Upper lobe of left lung (tissue), 6 donors: ENCODE data around the gene MUC5AC. TPM values are rescaled to one million over a fixed set of nuclear protein-coding genes. Genes with fewer than 3 reads are reported as not detected.
A peak's percentile ranks its signal among the peaks of the same experiment; 100 is the strongest.
"Not testable (repeated sequence)": the region's sequence is repeated elsewhere in the genome, so short reads cannot be mapped to it uniquely, and the experiment has no call there.

ENCODE experiments used
- ATAC-seq, 2 donors: fragments of 200-7000 bp; cut with Tn5 transposase; one replicate each; pipeline ENCODE4 v1.9.1; 2022; ENCODE audit warnings: mild to moderate bottlenecking in 2 of 2, moderate library complexity in 2 of 2; ENCODE audit not compliant: low FRiP score in 2 of 2
- DNase-seq, 2 donors: peaks; one replicate each; pipeline ENCODE4 v3.0.0-alpha.2; 2019 to 2020
- H3K27ac ChIP-seq, 4 donors: fragments of 200-600 bp; sonication (generic); one replicate each; pipeline ENCODE4 v1.5.1; 2016 to 2019
- H3K27me3 ChIP-seq, 4 donors: fragments of 200-600 bp; sonication (generic); one replicate each; pipeline ENCODE4 v1.5.1; 2017 to 2019
- H3K36me3 ChIP-seq, 4 donors: fragments of 200-600 bp; sonication (generic); one replicate each; pipeline ENCODE4 v1.5.1; 2016 to 2019
- H3K4me1 ChIP-seq, 4 donors: fragments of 200-600 bp; sonication (generic); one replicate each; pipeline ENCODE4 v1.5.1; 2018 to 2019
- H3K4me3 ChIP-seq, 4 donors: fragments of 200-600 bp; sonication (generic); one replicate each; pipeline ENCODE4 v1.5.1; 2017 to 2019; ENCODE audit warnings: mild to moderate bottlenecking in 2 of 4, moderate library complexity in 1 of 4
- H3K9me3 ChIP-seq, 4 donors: fragments of 200-600 bp; sonication (generic); one replicate each; pipeline ENCODE4 v1.5.1; 2018 to 2019
- EP300 ChIP-seq, 4 donors: sonication (generic); formaldehyde crosslinking; IDR thresholded peaks; one replicate each; pipeline ENCODE4 v1.5.1; 2017; ENCODE audit warnings: antibody characterized with exemption in 4 of 4, control low read depth in 2 of 4
- POLR2A ChIP-seq, 4 donors: fragments of 450-650 bp; IDR thresholded peaks; one replicate each; pipeline ENCODE4 v1.5.1; 2016 to 2017; ENCODE audit warnings: antibody characterized with exemption in 4 of 4, mild to moderate bottlenecking in 2 of 4
- POLR2AphosphoS5 ChIP-seq, 2 donors: sonication (generic); formaldehyde crosslinking; IDR thresholded peaks; one replicate each; pipeline ENCODE4 v1.5.1; 2017; ENCODE audit warnings: antibody characterized with exemption in 2 of 2
- WGBS, 2 donors: methylation state at CpG; one replicate each; pipeline ENCODE4 v1.1.5; 2017 to 2018; 5-methylcytosine and 5-hydroxymethylcytosine counted together
- total RNA-seq, 6 donors: library from RNA; depleted of rRNA in 4 of 6; stranded (reverse); fragments of >200 nt in 4 of 6; gene quantifications; one replicate each; pipeline versions ENCODE4 v1.1.0 to v1.2.1, GENCODE V29; 2016 to 2021
- TF ChIP-seq, protein P1 (sequence below), 6 experiments: fragments of 450-650 bp in 4 of 6; fragments of 200-600 bp in 2 of 6; sonication (generic) in 2 of 6; IDR thresholded peaks; one replicate each; pipeline ENCODE4 v1.5.1; 2016 to 2019; ENCODE audit warnings: antibody characterized with exemption in 6 of 6
- donor health status: DM: no; HTN: no; CAD: no; lungs with moderate emphysema.
- donor health status: DM: no; HTN: yes; CAD: no; lungs with severe emphysema.

The MUC5AC gene
- total RNA-seq, 6 donors from 2014 or later: under 0.01 to 7.3 (median 0.78) TPM; not detected in 1

DNA sequence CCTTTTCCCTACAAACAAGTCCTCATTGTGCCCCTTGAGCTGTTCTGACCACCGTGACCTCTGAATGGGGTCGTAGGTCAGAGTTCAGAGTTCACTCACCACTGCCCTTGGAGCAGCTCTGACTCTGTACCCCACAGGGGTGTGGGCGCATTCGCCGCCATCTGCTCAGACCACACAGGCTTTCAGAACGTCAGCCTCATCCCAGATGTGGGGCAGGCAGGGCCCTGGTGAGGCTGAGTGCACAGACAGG lies 50.3 kb downstream of the MUC5AC start:
- 79 to 89% methylated on average over 5 to 6 of the region's 6 CpGs for WGBS, 2 donors

DNA sequence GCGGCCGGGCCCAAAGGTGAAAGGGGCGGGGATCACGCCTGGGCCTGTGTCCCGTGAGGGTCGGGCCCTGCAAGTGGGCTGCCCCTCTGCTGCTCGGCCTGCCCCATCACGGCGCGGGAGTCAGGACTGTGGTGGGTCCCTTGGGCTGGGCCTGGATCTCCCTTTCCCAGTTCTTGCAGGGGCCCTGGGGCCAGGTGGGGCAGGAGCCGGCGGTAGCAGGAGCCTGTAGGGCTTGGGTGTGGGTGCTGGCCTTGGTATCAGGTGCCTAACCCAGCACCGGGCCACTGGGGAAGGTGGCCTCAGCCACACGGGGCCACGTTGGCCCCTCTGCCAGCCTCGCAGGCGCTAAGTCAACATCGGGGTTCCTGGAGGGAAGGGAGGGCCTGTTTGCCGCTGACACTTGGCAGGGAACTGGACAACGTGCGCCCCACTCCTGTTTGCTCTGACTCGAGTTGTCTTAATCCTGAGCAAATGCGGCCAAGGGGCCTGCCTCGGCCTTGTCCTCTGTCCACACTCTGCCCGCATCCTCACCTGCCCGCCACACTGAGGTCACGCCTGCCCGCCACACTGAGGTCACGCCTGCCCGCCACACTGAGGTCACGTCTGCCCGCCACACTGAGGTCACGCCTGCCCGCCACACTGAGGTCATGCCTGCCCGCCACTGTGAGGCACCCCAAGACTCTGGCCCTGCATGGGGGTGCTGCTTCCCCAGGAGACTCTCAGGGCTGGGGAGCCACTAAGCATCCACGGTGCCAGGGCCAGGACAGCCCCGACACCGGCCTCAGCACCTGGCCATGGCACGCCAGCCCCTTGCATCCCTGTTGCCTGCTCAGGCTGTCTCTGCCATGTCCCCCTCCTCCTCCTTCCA lies 50.9 kb downstream of the MUC5AC start:
- H3K27me3 ChIP-seq: no peaks in the 10 kb centered on the region
- no peaks in the 10 kb centered on the region for H3K4me1 ChIP-seq
- no peak overlapping the region for H3K4me3 ChIP-seq
- WGBS, 2 donors: 89 to 96% methylated on average over 19 to 39 of the region's 39 CpGs
- no peak for ATAC-seq
- H3K27ac ChIP-seq: no peak overlapping the region
- TF ChIP-seq POLR2A (IDR thresholded peaks at IDR 0.05) (no peak), POLR2AphosphoS5 (IDR thresholded peaks at IDR 0.05) (no peak), EP300 (IDR thresholded peaks at IDR 0.05) (no peak)
- TF ChIP-seq, protein P1, sequence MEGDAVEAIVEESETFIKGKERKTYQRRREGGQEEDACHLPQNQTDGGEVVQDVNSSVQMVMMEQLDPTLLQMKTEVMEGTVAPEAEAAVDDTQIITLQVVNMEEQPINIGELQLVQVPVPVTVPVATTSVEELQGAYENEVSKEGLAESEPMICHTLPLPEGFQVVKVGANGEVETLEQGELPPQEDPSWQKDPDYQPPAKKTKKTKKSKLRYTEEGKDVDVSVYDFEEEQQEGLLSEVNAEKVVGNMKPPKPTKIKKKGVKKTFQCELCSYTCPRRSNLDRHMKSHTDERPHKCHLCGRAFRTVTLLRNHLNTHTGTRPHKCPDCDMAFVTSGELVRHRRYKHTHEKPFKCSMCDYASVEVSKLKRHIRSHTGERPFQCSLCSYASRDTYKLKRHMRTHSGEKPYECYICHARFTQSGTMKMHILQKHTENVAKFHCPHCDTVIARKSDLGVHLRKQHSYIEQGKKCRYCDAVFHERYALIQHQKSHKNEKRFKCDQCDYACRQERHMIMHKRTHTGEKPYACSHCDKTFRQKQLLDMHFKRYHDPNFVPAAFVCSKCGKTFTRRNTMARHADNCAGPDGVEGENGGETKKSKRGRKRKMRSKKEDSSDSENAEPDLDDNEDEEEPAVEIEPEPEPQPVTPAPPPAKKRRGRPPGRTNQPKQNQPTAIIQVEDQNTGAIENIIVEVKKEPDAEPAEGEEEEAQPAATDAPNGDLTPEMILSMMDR (IDR thresholded peaks at IDR 0.05): no peak
- no peaks in the 10 kb centered on the region for H3K36me3 ChIP-seq
- peak in 1 of 2 donors; percentile 75 for DNase-seq
- H3K9me3 ChIP-seq: peaks cover 9 to 18% (median 13%) of the 10 kb centered on the region in 4 donors

More for the DNA sequence above, 50.3 kb downstream of the MUC5AC start:
- H3K9me3 ChIP-seq: peaks cover 9 to 18% (median 12%) of the 10 kb centered on the region in 4 donors
- no peak for ATAC-seq
- H3K27ac ChIP-seq: no peak overlapping the region
- H3K4me3 ChIP-seq: no peak overlapping the region
- DNase-seq: no peak
- H3K36me3 ChIP-seq: no peaks in the 10 kb centered on the region
- no peak for TF ChIP-seq EP300 (IDR thresholded peaks at IDR 0.05)
- TF ChIP-seq POLR2A (IDR thresholded peaks at IDR 0.05): no peak
- TF ChIP-seq, protein P1 (IDR thresholded peaks at IDR 0.05): no peak
- no peak for TF ChIP-seq POLR2AphosphoS5 (IDR thresholded peaks at IDR 0.05)
- H3K4me1 ChIP-seq: peaks cover 0 to 3% (median 1%) of the 10 kb centered on the region in 4 donors
- no peaks in the 10 kb centered on the region for H3K27me3 ChIP-seq

DNA sequence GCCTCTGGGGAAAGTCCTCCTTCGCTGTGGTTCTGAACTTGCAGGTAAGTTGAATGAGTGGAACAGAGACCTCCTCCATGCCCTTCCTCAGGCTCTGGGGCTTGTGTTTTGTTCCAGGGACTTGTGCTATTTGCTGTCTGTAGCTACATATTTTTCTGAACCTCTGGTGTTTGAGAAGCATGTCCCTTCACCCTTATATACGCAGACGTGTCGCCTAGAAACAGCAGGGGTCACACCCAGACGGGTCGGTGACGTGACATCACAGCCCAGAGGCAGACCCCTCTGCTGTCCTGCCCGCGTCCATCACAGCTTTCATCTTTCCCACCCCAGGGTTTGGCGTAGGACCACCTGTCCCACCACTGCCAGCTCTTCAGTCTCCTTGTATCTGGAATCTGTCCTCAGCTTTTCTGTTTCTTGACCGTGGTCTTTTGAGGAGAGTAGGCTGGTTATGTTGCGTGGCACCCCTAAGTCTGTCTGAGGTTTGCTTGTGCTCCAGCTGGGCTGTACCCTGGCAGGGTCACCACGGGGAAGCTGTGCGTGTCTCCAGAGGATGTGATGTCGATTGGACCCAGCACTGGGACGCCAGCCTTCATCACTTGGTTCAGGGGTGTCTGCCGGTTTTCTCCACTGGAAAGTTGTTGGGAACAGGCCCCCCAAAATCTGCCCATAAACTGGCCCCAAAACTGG lies 51.8 kb downstream of the MUC5AC start:
- H3K9me3 ChIP-seq: peaks cover 9 to 18% (median 13%) of the 10 kb centered on the region in 4 donors
- 93 to 94% methylated on average over 17 of the region's 17 CpGs for WGBS, 2 donors
- no peak for DNase-seq

DNA sequence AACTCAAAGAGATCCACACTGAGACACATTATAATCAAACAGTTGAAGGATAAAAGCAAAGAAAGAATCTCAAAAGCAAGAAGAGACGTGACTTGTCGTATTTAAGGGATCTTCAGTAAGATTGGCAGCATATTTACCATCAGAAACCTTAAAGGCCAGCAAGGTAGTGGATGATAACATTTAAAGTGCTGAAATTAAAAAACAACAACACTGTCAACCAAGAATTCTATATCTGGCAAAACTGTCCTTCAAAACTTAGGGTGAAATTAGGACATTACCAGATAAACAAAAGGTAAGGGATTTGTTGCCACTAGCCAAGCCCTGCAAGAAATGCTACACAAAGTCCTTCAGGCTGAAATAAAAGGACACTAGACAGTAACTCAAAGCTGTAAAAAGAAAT lies 54.1 kb downstream of the MUC5AC start:
- Histone ChIP-seq H3K4me1 (no peaks in the 10 kb centered on the region), H3K4me3 (no peak overlapping the region), H3K9me3 (peaks cover 9 to 18% (median 13%) of the 10 kb centered on the region in 4 donors), H3K27ac (no peak overlapping the region), H3K27me3 (no peaks in the 10 kb centered on the region), H3K36me3 (no peaks in the 10 kb centered on the region)
- 86 to 93% methylated on average over 2 of the region's 2 CpGs for WGBS, 2 donors
- DNase-seq (no peak), ATAC-seq (no peak)
- TF ChIP-seq POLR2A (IDR thresholded peaks at IDR 0.05) (no peak), POLR2AphosphoS5 (IDR thresholded peaks at IDR 0.05) (no peak), EP300 (IDR thresholded peaks at IDR 0.05) (no peak)
- TF ChIP-seq, protein P1 (IDR thresholded peaks at IDR 0.05): no peak

More for the DNA sequence above, 51.8 kb downstream of the MUC5AC start:
- no peaks in the 10 kb centered on the region for H3K27me3 ChIP-seq
- H3K27ac ChIP-seq: no peak overlapping the region
- ATAC-seq: no peak
- H3K4me3 ChIP-seq: no peak overlapping the region
- TF ChIP-seq EP300 (IDR thresholded peaks at IDR 0.05) (no peak), POLR2AphosphoS5 (IDR thresholded peaks at IDR 0.05) (no peak), POLR2A (IDR thresholded peaks at IDR 0.05) (no peak)
- TF ChIP-seq, protein P1 (IDR thresholded peaks at IDR 0.05): no peak
- no peaks in the 10 kb centered on the region for H3K4me1 ChIP-seq
- no peaks in the 10 kb centered on the region for H3K36me3 ChIP-seq

DNA sequence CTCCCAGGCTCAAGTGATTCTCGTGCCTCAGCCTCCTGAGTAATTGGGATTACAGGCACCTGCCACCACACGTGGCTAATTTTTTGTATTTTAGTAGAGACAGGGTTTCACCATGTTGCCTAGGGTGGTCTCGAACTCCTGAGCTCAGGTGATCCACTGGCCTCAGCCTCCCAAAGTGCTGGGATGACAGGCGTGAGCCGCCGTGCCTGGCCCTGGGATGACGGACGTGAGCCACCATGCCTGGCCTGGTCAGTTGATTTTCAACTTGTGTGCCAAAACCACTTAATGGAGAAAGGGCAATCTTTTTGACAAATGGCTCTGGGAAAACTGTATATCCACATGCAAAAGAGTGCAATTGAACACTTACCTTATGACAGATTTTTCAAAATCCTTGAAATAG lies 58.1 kb downstream of the MUC5AC start:
- WGBS, 2 donors: 82 to 90% methylated on average over 8 of the region's 8 CpGs
- H3K27ac ChIP-seq, H3K27me3 ChIP-seq, H3K36me3 ChIP-seq, H3K4me3 ChIP-seq, ATAC-seq: not testable (repeated sequence)
- Histone ChIP-seq H3K9me3 (peaks cover 9 to 17% (median 13%) of the 10 kb centered on the region in 4 donors), H3K4me1 (peaks cover 0 to 11% (median 7%) of the 10 kb centered on the region in 4 donors)
- DNase-seq: peak in 1 of 2 donors; percentile 62
